ENCODE data around the gene DNAJC6. TPM values are rescaled to one million over a fixed set of nuclear protein-coding genes. Genes with fewer than 3 reads are reported as not detected.

Gene DNAJC6
- total RNA-seq, 1 experiment from 2014 or later: 15.6 TPM

- POLR2A ChIA-PET (ENCODE audit: unreplicated experiment): no interaction called here
- Histone ChIP-seq H3F3A (ENCODE audit: insufficient read depth, low read depth) (no peaks in the 10 kb centered on the region), H3K36me3 (ENCODE audit: low read depth) (no peaks in the 10 kb centered on the region), H3K79me2 (ENCODE audit: low read depth) (no peaks in the 10 kb centered on the region), H3K27me3 (ENCODE audit: insufficient read depth, low read depth) (no peaks in the 10 kb centered on the region), H3K27ac (no peak overlapping the region), H3K4me3 (no peak overlapping the region), H3K9me2 (ENCODE audit: insufficient read depth) (no peaks in the 10 kb centered on the region; the same call in 1 of the 2 replicates), H3K9me3 (ENCODE audit: insufficient read depth, low read depth) (no peaks in the 10 kb centered on the region), H4K20me1 (ENCODE audit: insufficient read depth) (no peaks in the 10 kb centered on the region), H3K4me1 (replicated peaks; ENCODE audit: insufficient read depth) (no peaks in the 10 kb centered on the region), H3K4me2 (no peak overlapping the region), H2AFZ (no peak overlapping the region)
- no TSS peak for BruUV-seq (replicated peaks)
- no peak for DNase-seq
- CTCF ChIA-PET: no interaction called here
- intact Hi-C loops (cut with micrococcal nuclease; ENCODE audit: unreplicated experiment): no loop called here
- TF ChIP-seq CTCF (conservative IDR thresholded peaks at IDR 0.05) (no peak), EZH2 (IDR thresholded peaks at IDR 0.05; ENCODE audit: low read depth) (no peak)
These were observed 134.3 kb downstream of the DNAJC6 start for GRCh38 chr1:65443647-65444046.

GRCh38 chr1:65444128-65444640 lies 134.8 kb downstream of the DNAJC6 start:
- no peak overlapping the region for H3K27ac ChIP-seq
- H3K27me3 ChIP-seq (ENCODE audit: insufficient read depth, low read depth): no peaks in the 10 kb centered on the region
- DNase-seq: no peak
- ChIA-PET CTCF (no interaction called here), POLR2A (ENCODE audit: unreplicated experiment) (no interaction called here)
- no peak overlapping the region for H2AFZ ChIP-seq
- H3K79me2 ChIP-seq (ENCODE audit: low read depth): no peaks in the 10 kb centered on the region
- no peaks in the 10 kb centered on the region for H4K20me1 ChIP-seq (ENCODE audit: insufficient read depth)
- no TSS peak for BruUV-seq (replicated peaks)
- no peak overlapping the region for H3K4me2 ChIP-seq
- no peaks in the 10 kb centered on the region; the same call in 1 of the 2 replicates for H3K9me2 ChIP-seq (ENCODE audit: insufficient read depth)
- H3F3A ChIP-seq (ENCODE audit: insufficient read depth, low read depth): no peaks in the 10 kb centered on the region
- no peak for TF ChIP-seq EZH2 (IDR thresholded peaks at IDR 0.05; ENCODE audit: low read depth)
- TF ChIP-seq CTCF (conservative IDR thresholded peaks at IDR 0.05): no peak
- no peaks in the 10 kb centered on the region for H3K9me3 ChIP-seq (ENCODE audit: insufficient read depth, low read depth)
- no peak overlapping the region for H3K4me3 ChIP-seq
- no peaks in the 10 kb centered on the region for H3K4me1 ChIP-seq (replicated peaks; ENCODE audit: insufficient read depth)
- no peaks in the 10 kb centered on the region for H3K36me3 ChIP-seq (ENCODE audit: low read depth)
- intact Hi-C loops (cut with micrococcal nuclease; ENCODE audit: unreplicated experiment): no loop called here

- Histone ChIP-seq H3K9me3 (ENCODE audit: insufficient read depth, low read depth) (no peaks in the 10 kb centered on the region), H3K36me3 (ENCODE audit: low read depth) (no peaks in the 10 kb centered on the region), H3K9me2 (ENCODE audit: insufficient read depth) (no peaks in the 10 kb centered on the region; the same call in 1 of the 2 replicates), H2AFZ (no peak overlapping the region), H3K27ac (no peak overlapping the region), H3K4me2 (no peak overlapping the region), H3K4me3 (no peak overlapping the region), H3F3A (ENCODE audit: insufficient read depth, low read depth) (no peaks in the 10 kb centered on the region), H3K79me2 (ENCODE audit: low read depth) (no peaks in the 10 kb centered on the region), H4K20me1 (ENCODE audit: insufficient read depth) (no peaks in the 10 kb centered on the region), H3K4me1 (replicated peaks; ENCODE audit: insufficient read depth) (no peaks in the 10 kb centered on the region), H3K27me3 (ENCODE audit: insufficient read depth, low read depth) (no peaks in the 10 kb centered on the region)
- BruUV-seq (replicated peaks): no TSS peak
- intact Hi-C loops (cut with micrococcal nuclease; ENCODE audit: unreplicated experiment): no loop called here
- ChIA-PET CTCF (no interaction called here), POLR2A (ENCODE audit: unreplicated experiment) (no interaction called here)
- no peak for DNase-seq
- TF ChIP-seq EZH2 (IDR thresholded peaks at IDR 0.05; ENCODE audit: low read depth) (no peak), CTCF (conservative IDR thresholded peaks at IDR 0.05) (no peak)
These were observed 136.5 kb downstream of the DNAJC6 start for GRCh38 chr1:65445837-65446236.
